DND-41 (cell line): Measurements from ENCODE around the gene NFKB1.

Source experiments
- ATAC-seq: fragments of 200-7000 bp; cut with Tn5 transposase; 3 replicates; pipeline ENCODE4 v1.9.1; 2021; ENCODE audit warnings: low read depth; ENCODE audit not compliant: insufficient read depth
- DNase-seq: peaks from one replicate; pipeline ENCODE4 v3.0.0-alpha.2; 2020
- H2AFZ ChIP-seq: 2 replicates; pipeline ENCODE4 v1.6.0; 2012; ENCODE audit warnings: low read depth, low read length
- H3K27ac ChIP-seq: 2 replicates; pipeline ENCODE4 v1.5.1; 2012; ENCODE audit warnings: low read length, inconsistent platforms
- H3K27me3 ChIP-seq: fragments of 200-600 bp; sonication (generic); 2 replicates; pipeline ENCODE4 v1.6.0; 2012; ENCODE audit warnings: low read length, mild to moderate bottlenecking, inconsistent platforms; ENCODE audit not compliant: insufficient read depth, poor library complexity
- H3K36me3 ChIP-seq: 2 replicates; pipeline ENCODE4 v1.5.1; 2012; ENCODE audit warnings: low read length, inconsistent platforms; ENCODE audit not compliant: insufficient read depth
- H3K4me1 ChIP-seq: 2 replicates; pipeline ENCODE4 v1.5.1; 2012; ENCODE audit warnings: mild to moderate bottlenecking, low read length; ENCODE audit not compliant: insufficient read depth
- H3K4me2 ChIP-seq: 2 replicates; pipeline ENCODE4 v1.6.0; 2012; ENCODE audit warnings: mild to moderate bottlenecking, moderate library complexity, low read length, inconsistent platforms; ENCODE audit not compliant: insufficient read depth
- H3K4me3 ChIP-seq, 2 experiments: fragments of 200-600 bp in 1 of 2; shearing (Covaris generic) in 1 of 2; 2 replicates each; pipeline ENCODE4 v1.5.1; 2012 to 2016; ENCODE audit warnings: inconsistent platforms in 2 of 2, low read length in 2 of 2, mild to moderate bottlenecking in 2 of 2, low read depth in 1 of 2, moderate library complexity in 1 of 2
- H3K79me2 ChIP-seq: 2 replicates; pipeline ENCODE4 v1.6.0; 2012; ENCODE audit warnings: low read length, inconsistent platforms; ENCODE audit not compliant: insufficient read depth
- H3K9ac ChIP-seq: 2 replicates; pipeline ENCODE4 v1.6.0; 2012; ENCODE audit warnings: low read depth, mild to moderate bottlenecking, inconsistent platforms, low read length, moderate library complexity
- H3K9me3 ChIP-seq: 2 replicates; pipeline ENCODE4 v1.5.1; 2012; ENCODE audit warnings: low read length, moderate library complexity, mild to moderate bottlenecking, inconsistent platforms; ENCODE audit not compliant: insufficient read depth, severe bottlenecking
- H4K20me1 ChIP-seq: 2 replicates; pipeline ENCODE4 v1.6.0; 2012; ENCODE audit warnings: low read length; ENCODE audit not compliant: insufficient read depth
- CTCF ChIP-seq: IDR thresholded peaks from 2 replicates; pipeline ENCODE4 v1.5.1; 2012; ENCODE audit warnings: borderline replicate concordance, low read length, moderate library complexity, mild to moderate bottlenecking; ENCODE audit not compliant: poor library complexity, severe bottlenecking; ENCODE audit errors: extremely low read depth
- EZH2 ChIP-seq: IDR thresholded peaks from 3 replicates; pipeline ENCODE4 v1.6.1; 2012; ENCODE audit warnings: borderline replicate concordance, low read depth, mild to moderate bottlenecking, moderate library complexity, low read length, inconsistent platforms; ENCODE audit not compliant: severe bottlenecking

Gene NFKB1

GRCh38 chr4:102580463-102580842 lies 79.3 kb downstream of the NFKB1 start:
- Histone ChIP-seq H3K4me3 (no peak overlapping the region), H3K79me2 (no peaks in the 10 kb centered on the region), H3K9me3 (no peaks in the 10 kb centered on the region), H3K36me3 (peaks cover 65% of the 10 kb centered on the region), H4K20me1 (no peaks in the 10 kb centered on the region), H3K27ac (no peak overlapping the region), H3K4me2 (no peak overlapping the region), H3K4me1 (peaks cover 3% of the 10 kb centered on the region), H3K9ac (no peak overlapping the region), H3K27me3 (no peaks in the 10 kb centered on the region), H2AFZ (no peak overlapping the region)
- no peak for DNase-seq
- ATAC-seq = no peak
- TF ChIP-seq CTCF (no peak), EZH2 (no peak)

- TF ChIP-seq EZH2 (no peak), CTCF (no peak)
- Histone ChIP-seq H4K20me1 (no peaks in the 10 kb centered on the region), H3K4me2 (no peak overlapping the region), H3K9me3 (no peaks in the 10 kb centered on the region), H3K9ac (no peak overlapping the region), H3K27ac (no peak overlapping the region), H2AFZ (no peak overlapping the region), H3K36me3 (peaks cover 64% of the 10 kb centered on the region), H3K27me3 (no peaks in the 10 kb centered on the region), H3K4me1 (no peaks in the 10 kb centered on the region), H3K79me2 (no peaks in the 10 kb centered on the region), H3K4me3 (no peak overlapping the region)
- no peak for ATAC-seq
- DNase-seq = no peak
Measured at GRCh38 chr4:102584091-102584490, 82.9 kb downstream of the NFKB1 start.

- TF ChIP-seq CTCF = no peak
- H2AFZ ChIP-seq = no peak overlapping the region
- no peaks in the 10 kb centered on the region for H3K79me2 ChIP-seq
- H3K4me2 ChIP-seq = no peak overlapping the region
- H3K27ac ChIP-seq = no peak overlapping the region
- ATAC-seq = no peak
- H3K4me3 ChIP-seq = no peak overlapping the region
- no peaks in the 10 kb centered on the region for H3K27me3 ChIP-seq
- H3K9ac ChIP-seq = no peak overlapping the region
- no peaks in the 10 kb centered on the region for H4K20me1 ChIP-seq
- H3K4me1 ChIP-seq = no peaks in the 10 kb centered on the region
- H3K9me3 ChIP-seq = peaks cover 1% of the 10 kb centered on the region
- H3K36me3 ChIP-seq = peaks cover 67% of the 10 kb centered on the region
- no peak for DNase-seq
Measured at GRCh38 chr4:102585329-102585728, 84.2 kb downstream of the NFKB1 start.

GRCh38 chr4:102586002-102586643 lies 85.0 kb downstream of the NFKB1 start:
- H4K20me1 ChIP-seq = no peaks in the 10 kb centered on the region
- no peak overlapping the region for H3K4me3 ChIP-seq
- H3K4me2 ChIP-seq = no peak overlapping the region
- H3K9ac ChIP-seq = no peak overlapping the region
- ATAC-seq (peak; percentile 37; the same call in 1 of the 3 replicates), DNase-seq (no peak)
- H3K9me3 ChIP-seq = peaks cover 8% of the 10 kb centered on the region
- H3K27ac ChIP-seq = no peak overlapping the region
- TF ChIP-seq EZH2 = no peak
- TF ChIP-seq CTCF = no peak
- no peaks in the 10 kb centered on the region for H3K27me3 ChIP-seq
- H3K79me2 ChIP-seq = no peaks in the 10 kb centered on the region
- H3K36me3 ChIP-seq = peaks cover 67% of the 10 kb centered on the region
- H2AFZ ChIP-seq = no peak overlapping the region
- H3K4me1 ChIP-seq = no peaks in the 10 kb centered on the region
